ENCODE results near the gene ASAP2. TPM values are rescaled to one million over a fixed set of nuclear protein-coding genes. Genes with fewer than 3 reads are reported as not detected.

The ASAP2 gene
- total RNA-seq, 1 donor from 2014 or later = 49.9 TPM

- DNase-seq (ENCODE audit: low read depth, low spot score) = peak; percentile 87
Observed at GRCh38 chr2:9423100-9423921, 216.7 kb downstream of the ASAP2 start, which contains the start of the genes CPSF3 and ITGB1BP1. TSS of gene CPSF3 (plus strand) at chr2:9423654. CDS start at chr2:9423774, 120 bp downstream. TSS of gene ITGB1BP1 (minus strand) at chr2:9423528. CDS start at chr2:9418697, 4,831 bp downstream.

- DNase-seq (ENCODE audit: low read depth, low spot score) = no peak
Observed at GRCh38 chr2:9423922-9424272, 217.3 kb downstream of the ASAP2 start.

GRCh38 chr2:9424447-9425164 lies 218.0 kb downstream of the ASAP2 start:
- DNase-seq (ENCODE audit: low read depth, low spot score) = no peak

GRCh38 chr2:9428965-9429577 lies 222.5 kb downstream of the ASAP2 start:
- no peak for DNase-seq (ENCODE audit: low read depth, low spot score)

- DNase-seq (ENCODE audit: low read depth, low spot score) = no peak
Observed at GRCh38 chr2:9430316-9431293, 224.0 kb downstream of the ASAP2 start.

- DNase-seq (ENCODE audit: low read depth, low spot score) = no peak
Observed at GRCh38 chr2:9434489-9434888, 227.9 kb downstream of the ASAP2 start.

- no peak for DNase-seq (ENCODE audit: low read depth, low spot score)
Observed at GRCh38 chr2:9439536-9439935, 232.9 kb downstream of the ASAP2 start.

GRCh38 chr2:9440058-9440727 lies 233.6 kb downstream of the ASAP2 start:
- DNase-seq (ENCODE audit: low read depth, low spot score) = no peak

GRCh38 chr2:9441556-9441955 lies 234.9 kb downstream of the ASAP2 start:
- DNase-seq (ENCODE audit: low read depth, low spot score) = no peak

- DNase-seq (ENCODE audit: low read depth, low spot score) = no peak
Observed at GRCh38 chr2:9443526-9443925, 236.9 kb downstream of the ASAP2 start.

- DNase-seq (ENCODE audit: low read depth, low spot score) = no peak
Observed at GRCh38 chr2:9445089-9445488, 238.5 kb downstream of the ASAP2 start.

- no peak for DNase-seq (ENCODE audit: low read depth, low spot score)
Observed at GRCh38 chr2:9451231-9451630, 244.6 kb downstream of the ASAP2 start.

Other genes starting within 250 kb of the ASAP2 start
- 4.9 and 23.9 TPM in 2 replicates for gene MBOAT2, start 203.1 kb upstream of the ASAP2 start, total RNA-seq
- gene ITGB1BP1, start 216.7 kb downstream of the ASAP2 start, total RNA-seq = 47.2 and 53.1 TPM in 2 replicates
- 53.8 and 54.5 TPM in 2 replicates for gene CPSF3, start 216.8 kb downstream of the ASAP2 start, total RNA-seq